ENCODE data around the gene MKNK2. TPM values are rescaled to one million over a fixed set of nuclear protein-coding genes. Genes with fewer than 3 reads are reported as not detected.
A peak's percentile ranks its signal among the peaks of the same experiment; 100 is the strongest.

MKNK2 gene
- total RNA-seq, 2 donors from 2014 or later = 69.7 to 96.3 TPM

GRCh38 chr19:2041433-2041682 is 9.7 kb downstream of the MKNK2 start:
- no peaks in the 10 kb centered on the region for H3K9me3 ChIP-seq
- H3K4me1 ChIP-seq (ENCODE audit: control insufficient read depth in 1 of 2, low read depth in 2 of 2) = peaks cover 20 to 54% of the 10 kb centered on the region in 2 donors
- ATAC-seq (ENCODE audit: insufficient number of reproducible peaks, low FRiP score, low read depth) (no peak), DNase-seq (ENCODE audit: low spot score) (no peak)
- H3K4me3 ChIP-seq = peak overlapping the region; percentile 54
- no peak for TF ChIP-seq CTCF (IDR thresholded peaks at IDR 0.05)
- H3K27ac ChIP-seq = peak overlapping the region; percentile 76 to 88
- no peaks in the 10 kb centered on the region for H3K27me3 ChIP-seq (replicated peaks; ENCODE audit: insufficient read depth)
- H3K36me3 ChIP-seq = peaks cover 59% of the 10 kb centered on the region

- no peak for TF ChIP-seq CTCF (IDR thresholded peaks at IDR 0.05)
- H3K4me1 ChIP-seq (ENCODE audit: control insufficient read depth in 1 of 2, low read depth in 2 of 2) = peaks cover 20 to 49% of the 10 kb centered on the region in 2 donors
- peaks cover 54% of the 10 kb centered on the region for H3K36me3 ChIP-seq
- no peaks in the 10 kb centered on the region for H3K27me3 ChIP-seq (replicated peaks; ENCODE audit: insufficient read depth)
- H3K4me3 ChIP-seq = no peak overlapping the region
- DNase-seq (ENCODE audit: low spot score) (no peak), ATAC-seq (ENCODE audit: insufficient number of reproducible peaks, low FRiP score, low read depth) (no peak)
- peak overlapping the region; percentile 76 to 88 for H3K27ac ChIP-seq
- H3K9me3 ChIP-seq = peaks cover 1% of the 10 kb centered on the region
These were observed 10.2 kb downstream of the MKNK2 start for GRCh38 chr19:2040647-2041432.

- Histone ChIP-seq H3K27ac (peak overlapping the region; percentile 76 to 88), H3K27me3 (replicated peaks; ENCODE audit: insufficient read depth) (no peaks in the 10 kb centered on the region), H3K9me3 (peaks cover 7% of the 10 kb centered on the region), H3K36me3 (peaks cover 47% of the 10 kb centered on the region), H3K4me1 (ENCODE audit: control insufficient read depth in 1 of 2, low read depth in 2 of 2) (peaks cover 20 to 43% of the 10 kb centered on the region in 2 donors), H3K4me3 (no peak overlapping the region)
- DNase-seq (ENCODE audit: low spot score) (no peak), ATAC-seq (ENCODE audit: insufficient number of reproducible peaks, low FRiP score, low read depth) (no peak)
- TF ChIP-seq CTCF (IDR thresholded peaks at IDR 0.05) = no peak
These were observed 10.9 kb downstream of the MKNK2 start for GRCh38 chr19:2039959-2040646.

GRCh38 chr19:2039089-2039958 is 11.7 kb downstream of the MKNK2 start:
- TF ChIP-seq CTCF (IDR thresholded peaks at IDR 0.05) = no peak
- no peaks in the 10 kb centered on the region for H3K27me3 ChIP-seq (replicated peaks; ENCODE audit: insufficient read depth)
- H3K4me3 ChIP-seq = no peak overlapping the region
- no peak for DNase-seq (ENCODE audit: low spot score)
- H3K27ac ChIP-seq = no peak overlapping the region
- H3K9me3 ChIP-seq = peaks cover 7% of the 10 kb centered on the region
- no peak for ATAC-seq (ENCODE audit: insufficient number of reproducible peaks, low FRiP score, low read depth)
- H3K4me1 ChIP-seq (ENCODE audit: control insufficient read depth in 1 of 2, low read depth in 2 of 2) = peaks cover 20 to 35% of the 10 kb centered on the region in 2 donors
- peaks cover 40% of the 10 kb centered on the region for H3K36me3 ChIP-seq

Measured in thoracic aorta (tissue), 2 donors.